Measurements from ENCODE around the gene CCDC43.
"Not testable (repeated sequence)": the region's sequence is repeated elsewhere in the genome, so short reads cannot be mapped to it uniquely, and the experiment has no call there.

CCDC43 gene

GRCh38 chr17:44689477-44690217 lies at the start of gene CCDC43:
TSS of gene CCDC43 (minus strand) at chr17:44689776. CDS start at chr17:44689753, 23 bp downstream.
- DNase-seq (ENCODE audit: low read depth), result peak; percentile 83

GRCh38 chr17:44738214-44738906 lies 48.8 kb upstream of the CCDC43 start:
- DNase-seq (ENCODE audit: low read depth), result no peak

- DNase-seq (ENCODE audit: low read depth), result no peak
These were observed 47.1 kb upstream of the CCDC43 start for GRCh38 chr17:44736551-44737240.

- DNase-seq (ENCODE audit: low read depth), result no peak
These were observed 44.7 kb upstream of the CCDC43 start for GRCh38 chr17:44734272-44734671.

GRCh38 chr17:44733753-44734152 lies 44.2 kb upstream of the CCDC43 start:
- no peak for DNase-seq (ENCODE audit: low read depth)

- DNase-seq (ENCODE audit: low read depth), result not testable (repeated sequence)
These were observed 36.5 kb upstream of the CCDC43 start for GRCh38 chr17:44726121-44726520.

- DNase-seq (ENCODE audit: low read depth), result no peak
These were observed 32.7 kb upstream of the CCDC43 start for GRCh38 chr17:44722254-44722653.

- DNase-seq (ENCODE audit: low read depth), result no peak
These were observed 29.9 kb upstream of the CCDC43 start for GRCh38 chr17:44719444-44719843.

- DNase-seq (ENCODE audit: low read depth), result peak; percentile 68
These were observed 19.1 kb upstream of the CCDC43 start, which contains the start of gene DBF4B for GRCh38 chr17:44708401-44709263. TSS of gene DBF4B (plus strand) at chr17:44708665. CDS start at chr17:44708821, 156 bp downstream.

- DNase-seq (ENCODE audit: low read depth), result no peak
These were observed 18.3 kb upstream of the CCDC43 start for GRCh38 chr17:44707755-44708400.

GRCh38 chr17:44700288-44700687 lies 10.7 kb upstream of the CCDC43 start:
- DNase-seq (ENCODE audit: low read depth), result not testable (repeated sequence)

GRCh38 chr17:44693609-44694008 lies 4.0 kb upstream of the CCDC43 start:
- DNase-seq (ENCODE audit: low read depth), result no peak

GRCh38 chr17:44690746-44691306 lies 1.2 kb upstream of the CCDC43 start:
- DNase-seq (ENCODE audit: low read depth), result not testable (repeated sequence)

GRCh38 chr17:44688675-44689476 lies 700 bp downstream of the CCDC43 start:
- no peak for DNase-seq (ENCODE audit: low read depth)

GRCh38 chr17:44688200-44688599 lies 1.4 kb downstream of the CCDC43 start:
- no peak for DNase-seq (ENCODE audit: low read depth)

GRCh38 chr17:44687756-44688155 lies 1.8 kb downstream of the CCDC43 start:
- no peak for DNase-seq (ENCODE audit: low read depth)

GRCh38 chr17:44683303-44683702 lies 6.3 kb downstream of the CCDC43 start:
- not testable (repeated sequence) for DNase-seq (ENCODE audit: low read depth)

GRCh38 chr17:44677136-44677535 lies 12.4 kb downstream of the CCDC43 start:
- DNase-seq (ENCODE audit: low read depth), result no peak

GRCh38 chr17:44673893-44674292 lies 15.7 kb downstream of the CCDC43 start:
- no peak for DNase-seq (ENCODE audit: low read depth)

- DNase-seq (ENCODE audit: low read depth), result no peak
These were observed 17.0 kb downstream of the CCDC43 start for GRCh38 chr17:44672479-44673093.

Measured in activated T-helper 9 cell treated with anti-CD3 and anti-CD28 coated beads, Interleukin-2, amount 50 U/mL, for 16 hours (primary cell).